Endodermal cell (in vitro differentiated cells): Measurements from ENCODE around the gene EXOSC10. TPM values are rescaled to one million over a fixed set of nuclear protein-coding genes. Genes with fewer than 3 reads are reported as not detected.

Source experiments
- DNase-seq: peaks from one replicate; pipeline ENCODE4 v3.0.0-alpha.2; 2017
- H3K27ac ChIP-seq: 2 replicates; pipeline ENCODE4 v1.5.1; 2013; ENCODE audit warnings: mild to moderate bottlenecking, low read depth, low read length, moderate library complexity
- H3K27me3 ChIP-seq: 2 replicates; pipeline ENCODE4 v1.6.1; 2013; ENCODE audit warnings: mild to moderate bottlenecking, low read length, moderate library complexity; ENCODE audit not compliant: insufficient read depth, control insufficient read depth, poor library complexity, severe bottlenecking
- H3K36me3 ChIP-seq: 2 replicates; pipeline ENCODE4 v1.7.0; 2013; ENCODE audit warnings: mild to moderate bottlenecking, low read length, moderate library complexity; ENCODE audit not compliant: control insufficient read depth, insufficient read depth
- H3K4me1 ChIP-seq: one replicate; pipeline ENCODE4 v1.7.0; 2013; ENCODE audit warnings: low read length; ENCODE audit not compliant: control insufficient read depth, insufficient read depth
- H3K4me3 ChIP-seq: 2 replicates; pipeline ENCODE4 v1.5.1; 2013; ENCODE audit warnings: mild to moderate bottlenecking, low read length, moderate library complexity
- H3K9ac ChIP-seq: 2 replicates; pipeline ENCODE4 v1.6.1; 2013; ENCODE audit warnings: mild to moderate bottlenecking, low read length, moderate library complexity; ENCODE audit not compliant: poor library complexity, severe bottlenecking; ENCODE audit errors: extremely low read depth
- H3K9me3 ChIP-seq: 2 replicates; pipeline ENCODE4 v1.6.1; 2013; ENCODE audit warnings: mild to moderate bottlenecking, low read length, moderate library complexity; ENCODE audit not compliant: control insufficient read depth
- H3K27ac Mint-ChIP-seq: 2 replicates; pipeline ENCODE4 v1.8.0; 2020; ENCODE audit warnings: mixed read lengths
- H3K27me3 Mint-ChIP-seq: 2 replicates; pipeline ENCODE4 v1.8.0; 2021; ENCODE audit warnings: mild to moderate bottlenecking, mixed read lengths; ENCODE audit not compliant: insufficient read depth
- H3K36me3 Mint-ChIP-seq: 2 replicates; pipeline ENCODE4 v1.8.0; 2020; ENCODE audit warnings: low read depth, mixed read lengths
- H3K4me1 Mint-ChIP-seq: 2 replicates; pipeline ENCODE4 v1.8.0; 2020; ENCODE audit warnings: mixed read lengths
- H3K4me3 Mint-ChIP-seq: 2 replicates; pipeline ENCODE4 v1.8.0; 2020; ENCODE audit warnings: mild to moderate bottlenecking, moderate library complexity, mixed read lengths
- H3K9me3 Mint-ChIP-seq: 2 replicates; pipeline ENCODE4 v1.8.0; 2020; ENCODE audit warnings: mild to moderate bottlenecking, mixed read lengths
- CTCF ChIP-seq: fragments of 200-600 bp; sonication (generic); conservative IDR thresholded peaks from 2 replicates; pipeline ENCODE4 v1.5.0; 2021; ENCODE audit warnings: antibody characterized with exemption, mild to moderate bottlenecking
- WGBS, 2 experiments: methylation state at CpG; one replicate each; pipeline versions ENCODE4 v1.1.5 to v1.1.7; 2013; ENCODE audit warnings: missing lambda C conversion rate in 2 of 2, mixed read lengths in 1 of 2; ENCODE audit not compliant: insufficient coverage in 1 of 2, insufficient read length in 1 of 2; 5-methylcytosine and 5-hydroxymethylcytosine counted together
- total RNA-seq, 2 donors: library from RNA; stranded (reverse); fragmentation: NEBNext Ultra II Directional in 1 of 2; extraction: Animal tissue kit (Norgen Biotek cat#: 25700) in 1 of 2; gene quantifications; 2 replicates in 1 of 2; 3 replicates in 1 of 2; pipeline ENCODE4 v1.2.1, GENCODE V29; 2021

Gene EXOSC10
- total RNA-seq, 2 donors from 2014 or later: 81.4 to 89.7 TPM

GRCh38 chr1:11144570-11145256 lies 45.0 kb upstream of the EXOSC10 start:
- no peaks in the 10 kb centered on the region for H3K27me3 Mint-ChIP-seq
- no peak for TF ChIP-seq CTCF
- no peak overlapping the region for H3K4me3 ChIP-seq
- no peak overlapping the region for H3K27ac ChIP-seq
- H3K4me3 Mint-ChIP-seq: no peak overlapping the region
- H3K4me1 Mint-ChIP-seq: no peaks in the 10 kb centered on the region
- H3K36me3 Mint-ChIP-seq: peaks cover 72% of the 10 kb centered on the region
- H3K4me1 ChIP-seq: no peaks in the 10 kb centered on the region
- WGBS, 2 experiments: 90 to 93% methylated on average over 11 to 12 of the region's 12 CpGs
- peaks cover 77% of the 10 kb centered on the region for H3K36me3 ChIP-seq
- H3K27ac Mint-ChIP-seq: no peak overlapping the region
- DNase-seq: no peak
- H3K9me3 Mint-ChIP-seq: no peaks in the 10 kb centered on the region
- no peaks in the 10 kb centered on the region for H3K27me3 ChIP-seq
- no peak overlapping the region for H3K9ac ChIP-seq
- no peaks in the 10 kb centered on the region for H3K9me3 ChIP-seq

GRCh38 chr1:11143907-11144306 lies 44.2 kb upstream of the EXOSC10 start:
- H3K36me3 ChIP-seq: peaks cover 77% of the 10 kb centered on the region
- Mint-ChIP-seq H3K27ac (no peak overlapping the region), H3K4me3 (no peak overlapping the region), H3K4me1 (no peaks in the 10 kb centered on the region), H3K9me3 (no peaks in the 10 kb centered on the region), H3K36me3 (peaks cover 69% of the 10 kb centered on the region), H3K27me3 (no peaks in the 10 kb centered on the region)
- no peak overlapping the region for H3K4me3 ChIP-seq
- no peaks in the 10 kb centered on the region for H3K27me3 ChIP-seq
- H3K27ac ChIP-seq: no peak overlapping the region
- H3K4me1 ChIP-seq: no peaks in the 10 kb centered on the region
- H3K9ac ChIP-seq: no peak overlapping the region
- H3K9me3 ChIP-seq: no peaks in the 10 kb centered on the region
- TF ChIP-seq CTCF: no peak
- no peak for DNase-seq
- WGBS, 2 experiments: 92 to 94% methylated on average over 2 of the region's 2 CpGs

- Mint-ChIP-seq H3K27me3 (no peaks in the 10 kb centered on the region), H3K4me1 (no peaks in the 10 kb centered on the region), H3K9me3 (no peaks in the 10 kb centered on the region), H3K36me3 (peaks cover 72% of the 10 kb centered on the region), H3K4me3 (no peak overlapping the region), H3K27ac (no peak overlapping the region)
- TF ChIP-seq CTCF: no peak
- Histone ChIP-seq H3K9ac (no peak overlapping the region), H3K27me3 (no peaks in the 10 kb centered on the region), H3K36me3 (peaks cover 78% of the 10 kb centered on the region), H3K4me3 (no peak overlapping the region), H3K27ac (no peak overlapping the region), H3K4me1 (no peaks in the 10 kb centered on the region), H3K9me3 (no peaks in the 10 kb centered on the region)
- DNase-seq: no peak
- WGBS, 2 experiments: 80 to 97% methylated on average over 1 to 5 of the region's 5 CpGs
These were observed 43.7 kb upstream of the EXOSC10 start for GRCh38 chr1:11143401-11143800.
